H1 (cell line): ENCODE measurements around the gene FHIT. TPM values are rescaled to one million over a fixed set of nuclear protein-coding genes. Genes with fewer than 3 reads are reported as not detected.

Experiments used
- CTCF ChIA-PET: fragments of 300-600 bp; sonication (Branson Sonifier 250); formaldehyde crosslinking; loops from one replicate; lab custom pipeline; 2021; ENCODE audit not compliant: partially characterized antibody; lab: Charles Lee
- POLR2A ChIA-PET: fragments of 300-600 bp; sonication (Branson Sonifier 250); formaldehyde crosslinking; loops from one replicate; lab custom pipeline; 2021; ENCODE audit warnings: inconsistent platforms; ENCODE audit not compliant: partially characterized antibody; lab: Charles Lee
- DNase-seq, 2 experiments: peaks; one replicate each; pipeline versions ENCODE4 v3.0.0 to v3.0.0-alpha.2; 2010 to 2022; ENCODE audit warnings: low spot score in 2 of 2, low read depth in 1 of 2, mixed read lengths in 1 of 2
- FAIRE-seq: peaks from 2 replicates; lab custom pipeline; 2011; peaks lifted over from hg19 to GRCh38; lab: Jason Lieb, UNC
- H2AFZ ChIP-seq: 2 replicates; pipeline ENCODE4 v1.8.1; 2012; ENCODE audit warnings: low read length, inconsistent platforms
- H2AK5ac ChIP-seq: 2 replicates; pipeline ENCODE4 v1.6.1; 2013; ENCODE audit warnings: low read depth, low read length
- H2BK120ac ChIP-seq: replicated peaks from 2 replicates; pipeline ENCODE3; 2013; ENCODE audit warnings: low read depth, low read length, inconsistent platforms
- H2BK12ac ChIP-seq: 2 replicates; pipeline ENCODE4 v1.6.1; 2013; ENCODE audit warnings: low read depth, low read length
- H2BK15ac ChIP-seq: 2 replicates; pipeline ENCODE4 v1.6.1; 2013; ENCODE audit warnings: low read length
- H2BK20ac ChIP-seq: 2 replicates; pipeline ENCODE4 v1.6.1; 2013; ENCODE audit warnings: low read length
- H2BK5ac ChIP-seq: 2 replicates; pipeline ENCODE4 v1.6.1; 2013; ENCODE audit warnings: low read depth, low read length
- H3K14ac ChIP-seq: 2 replicates; pipeline ENCODE4 v1.6.1; 2013; ENCODE audit warnings: inconsistent platforms; ENCODE audit not compliant: insufficient read length
- H3K18ac ChIP-seq: 2 replicates; pipeline ENCODE4 v1.6.1; 2013; ENCODE audit warnings: low read length; ENCODE audit errors: extremely low read depth
- H3K23ac ChIP-seq: 2 replicates; pipeline ENCODE4 v1.6.1; 2013; ENCODE audit warnings: inconsistent platforms; ENCODE audit not compliant: insufficient read length
- H3K23me2 ChIP-seq: 2 replicates; pipeline ENCODE4 v1.6.1; 2013; ENCODE audit warnings: low read depth, low read length
- H3K27ac ChIP-seq: 2 replicates; pipeline ENCODE4 v1.6.1; 2011; ENCODE audit warnings: low read depth, low read length, inconsistent platforms
- H3K27me3 ChIP-seq, 4 experiments: replicated peaks in 1 of 4; 1 replicate in 1 of 4; 2 replicates in 3 of 4; pipeline versions ENCODE4 v1.6.1 to v1.8.1; 2011 to 2013; ENCODE audit warnings: low read length in 3 of 4, mild to moderate bottlenecking in 3 of 4, inconsistent platforms in 2 of 4, mixed read lengths in 2 of 4, moderate library complexity in 1 of 4; ENCODE audit not compliant: control insufficient read depth in 3 of 4, insufficient read depth in 3 of 4; ENCODE audit errors: extremely low read depth in 1 of 4
- H3K36me3 ChIP-seq, 4 experiments: 2 replicates each; pipeline versions ENCODE4 v1.6.1 to v1.8.1; 2011 to 2013; ENCODE audit warnings: mild to moderate bottlenecking in 4 of 4, low read length in 3 of 4, moderate library complexity in 2 of 4, control low read depth in 1 of 4, inconsistent platforms in 1 of 4; ENCODE audit not compliant: insufficient read depth in 4 of 4, control insufficient read depth in 2 of 4
- H3K4ac ChIP-seq: replicated peaks from 2 replicates; pipeline ENCODE3; 2013; ENCODE audit warnings: low read length, low read depth, mixed read lengths, inconsistent platforms; ENCODE audit not compliant: insufficient read length
- H3K4me1 ChIP-seq, 4 experiments: replicated peaks in 1 of 4; 1 replicate in 1 of 4; 2 replicates in 3 of 4; pipeline versions ENCODE4 v1.6.1 to v1.8.1; 2011 to 2013; ENCODE audit warnings: low read length in 3 of 4, inconsistent platforms in 2 of 4, mixed read lengths in 1 of 4; ENCODE audit not compliant: insufficient read depth in 4 of 4, control insufficient read depth in 3 of 4
- H3K4me2 ChIP-seq, 2 experiments: 2 replicates each; pipeline versions ENCODE4 v1.6.1 to v1.8.1; 2011 to 2013; ENCODE audit warnings: low read depth in 2 of 2, low read length in 2 of 2, control low read depth in 1 of 2, inconsistent platforms in 1 of 2, mild to moderate bottlenecking in 1 of 2; ENCODE audit not compliant: insufficient read depth in 1 of 2
- H3K4me3 ChIP-seq, 4 experiments: fragments of 200-600, 300-600 bp in 1 of 4; sonication (generic), shearing (Covaris generic), sonication (Bioruptor Twin) in 1 of 4; 2 replicates each; pipeline versions ENCODE4 v1.5.1 to v1.8.1; 2011 to 2016; ENCODE audit warnings: low read length in 4 of 4, low read depth in 3 of 4, control low read depth in 2 of 4, inconsistent platforms in 2 of 4, mild to moderate bottlenecking in 2 of 4, mixed read lengths in 1 of 4, moderate library complexity in 1 of 4; ENCODE audit not compliant: insufficient read depth in 2 of 4; ENCODE audit errors: extremely low read depth in 1 of 4
- H3K56ac ChIP-seq: replicated peaks from 2 replicates; pipeline ENCODE3; 2013; ENCODE audit warnings: low read depth, mild to moderate bottlenecking, mixed read lengths, low read length, inconsistent platforms; ENCODE audit not compliant: insufficient read length
- H3K79me1 ChIP-seq: 2 replicates; pipeline ENCODE4 v1.6.1; 2013; ENCODE audit warnings: low read depth, low read length, control low read depth
- H3K79me2 ChIP-seq, 2 experiments: 2 replicates each; pipeline versions ENCODE4 v1.6.1 to v1.8.1; 2012 to 2013; ENCODE audit warnings: low read length in 2 of 2, mild to moderate bottlenecking in 2 of 2, inconsistent platforms in 1 of 2; ENCODE audit not compliant: insufficient read depth in 2 of 2, control insufficient read depth in 1 of 2
- H3K9ac ChIP-seq, 4 experiments: replicated peaks in 1 of 4; 1 replicate in 1 of 4; 2 replicates in 3 of 4; pipeline versions ENCODE4 v1.6.1 to v1.8.1; 2011 to 2013; ENCODE audit warnings: low read depth in 3 of 4, low read length in 3 of 4, control low read depth in 2 of 4, mild to moderate bottlenecking in 2 of 4, moderate library complexity in 2 of 4, inconsistent platforms in 1 of 4; ENCODE audit errors: extremely low read depth in 1 of 4
- H3K9me3 ChIP-seq, 2 experiments: 2 replicates each; pipeline versions ENCODE4 v1.6.1 to v1.8.1; 2012 to 2013; ENCODE audit warnings: mild to moderate bottlenecking in 2 of 2, moderate library complexity in 2 of 2, control low read depth in 1 of 2, inconsistent platforms in 1 of 2, low read depth in 1 of 2, low read length in 1 of 2, mixed read lengths in 1 of 2; ENCODE audit not compliant: insufficient read depth in 2 of 2
- H4K20me1 ChIP-seq, 2 experiments: replicated peaks in 1 of 2; 2 replicates each; pipeline versions ENCODE3 to v1.8.1; 2011 to 2013; ENCODE audit warnings: inconsistent platforms in 2 of 2, low read length in 2 of 2, mild to moderate bottlenecking in 1 of 2; ENCODE audit not compliant: insufficient read depth in 2 of 2, control insufficient read depth in 1 of 2
- H4K5ac ChIP-seq: 2 replicates; pipeline ENCODE4 v1.6.1; 2013; ENCODE audit warnings: low read length, low read depth, mixed read lengths, inconsistent platforms; ENCODE audit not compliant: insufficient read length
- H4K8ac ChIP-seq: 2 replicates; pipeline ENCODE4 v1.8.0; 2013; ENCODE audit warnings: mild to moderate bottlenecking, moderate library complexity, low read length, inconsistent platforms; ENCODE audit not compliant: insufficient read depth; ENCODE audit errors: extremely low read depth
- H4K91ac ChIP-seq: replicated peaks from 2 replicates; pipeline ENCODE3; 2013; ENCODE audit warnings: low read length, mixed read lengths, inconsistent platforms; ENCODE audit not compliant: insufficient read length
- BCL11A ChIP-seq, 2 experiments: IDR thresholded peaks; one replicate each; pipeline ENCODE4 v1.6.1; 2011; ENCODE audit warnings: low read depth in 2 of 2, low read length in 2 of 2, mild to moderate bottlenecking in 2 of 2
- CHD1 ChIP-seq: IDR thresholded peaks from 2 replicates; pipeline ENCODE4 v1.6.1; 2012; ENCODE audit warnings: low read depth, low read length, improper control_type of control experiment
- CTBP2 ChIP-seq: IDR thresholded peaks from 2 replicates; pipeline ENCODE4 v1.7.0; 2011; ENCODE audit warnings: borderline replicate concordance, mild to moderate bottlenecking, moderate library complexity, mixed read lengths, low read length; ENCODE audit not compliant: insufficient read depth, insufficient read length
- WGBS, 2 experiments: shearing (Covaris generic) in 1 of 2; methylation state at CpG; one replicate each; pipeline versions ENCODE4 v1.1.6 to v1.1.7; 2013 to 2015; ENCODE audit warnings: low lambda C conversion rate in 2 of 2, mixed read lengths in 2 of 2, inconsistent platforms in 1 of 2, low coverage in 1 of 2, missing lambda C conversion rate in 1 of 2; ENCODE audit not compliant: insufficient replicate concordance in 2 of 2, insufficient coverage in 1 of 2, insufficient read length in 1 of 2; ENCODE audit errors: extremely low coverage in 1 of 2, missing lambda C conversion rate in 1 of 2; 5-methylcytosine and 5-hydroxymethylcytosine counted together
- polyA plus RNA-seq, 7 experiments: library from polyadenylated mRNA; depleted of rRNA in 3 of 7; stranded (reverse) in 5 of 7; unstranded in 2 of 7; fragments of >200 nt in 5 of 7; fragments of 200-250 nt in 2 of 7; gene quantifications; 1 replicate in 5 of 7; 2 replicates in 1 of 7; 4 replicates in 1 of 7; pipeline versions ENCODE4 v1.2.1 to v1.2.3, GENCODE V29; 2011 to 2013; ENCODE audit warnings: missing spikeins in 2 of 7, mixed read lengths in 2 of 7
- total RNA-seq: library from RNA; stranded (reverse); fragmentation: NEBNext Ultra II Directional; extraction: Animal tissue kit (Norgen Biotek cat#: 25700); gene quantifications from 2 replicates; pipeline ENCODE4 v1.2.1, GENCODE V29; 2021

FHIT gene
- total and polyA plus RNA-seq, 2 of the 8 experiments (the other 6 are each of a cell fraction or from before 2014, with no cell fraction given), result 1.2 to 3.2 TPM

GRCh38 chr3:60268123-60268522 lies 983.1 kb downstream of the FHIT start:
- H4K8ac ChIP-seq, result no peak overlapping the region
- H3K9ac ChIP-seq, result no peak overlapping the region
- H3K23me2 ChIP-seq, result no peaks in the 10 kb centered on the region
- H3K27ac ChIP-seq, result no peak overlapping the region
- H3K56ac ChIP-seq, result no peak overlapping the region
- H3K18ac ChIP-seq, result no peak overlapping the region
- POLR2A ChIA-PET, result no interaction called here
- no peak for TF ChIP-seq CTBP2
- TF ChIP-seq CHD1, result no peak
- TF ChIP-seq BCL11A (IDR thresholded peaks at IDR 0.05; ENCODE audit: low read depth in 2 of 2, low read length in 2 of 2), result no peak
- no peak for DNase-seq
- H4K20me1 ChIP-seq, result no peaks in the 10 kb centered on the region
- H3K23ac ChIP-seq, result no peak overlapping the region
- no peak overlapping the region for H2BK12ac ChIP-seq
- no peak overlapping the region for H2BK5ac ChIP-seq
- H3K79me2 ChIP-seq, result no peaks in the 10 kb centered on the region
- H3K4me1 ChIP-seq, result no peaks in the 10 kb centered on the region
- no peak overlapping the region for H4K5ac ChIP-seq
- FAIRE-seq, result no peak
- H3K27me3 ChIP-seq, result no peaks in the 10 kb centered on the region
- no peaks in the 10 kb centered on the region for H3K79me1 ChIP-seq
- H2BK15ac ChIP-seq, result no peak overlapping the region
- H3K9me3 ChIP-seq, result no peaks in the 10 kb centered on the region
- no peak overlapping the region for H4K91ac ChIP-seq
- H2BK20ac ChIP-seq, result no peak overlapping the region
- H3K4ac ChIP-seq, result no peak overlapping the region
- H3K36me3 ChIP-seq, result no peaks in the 10 kb centered on the region
- H2BK120ac ChIP-seq, result no peak overlapping the region
- no peak overlapping the region for H3K14ac ChIP-seq
- no peak overlapping the region for H2AFZ ChIP-seq
- CTCF ChIA-PET, result no interaction called here
- H3K4me2 ChIP-seq, result no peak overlapping the region
- H3K4me3 ChIP-seq, result no peak overlapping the region
- no peak overlapping the region for H2AK5ac ChIP-seq
- 36% methylated on average over 2 of the region's 2 CpGs; no CpG with 5 or more reads in 1 of the 2 experiments for WGBS, 2 experiments
